ENCODE measurements around the gene LAMA4. TPM values are rescaled to one million over a fixed set of nuclear protein-coding genes. Genes with fewer than 3 reads are reported as not detected.

The LAMA4 gene
- polyA plus RNA-seq, 3 donors from 2014 or later: not detected

GRCh38 chr6:112266331-112266730 is 12.0 kb upstream of the LAMA4 start:
- H3K4me3 Mint-ChIP-seq: no peak overlapping the region
- DNase-seq: no peak
- H3K9me3 Mint-ChIP-seq: peaks cover 0 to 3% (median 0%) of the 10 kb centered on the region in 6 donors
- H3K4me1 Mint-ChIP-seq: peaks cover 11 to 18% of the 10 kb centered on the region in 2 donors
- H3K27me3 Mint-ChIP-seq (ENCODE audit: low read depth in 3 of 3): peaks cover 6 to 15% (median 11%) of the 10 kb centered on the region in 3 donors
- no peak overlapping the region for H3K27ac Mint-ChIP-seq
- no peaks in the 10 kb centered on the region for H3K36me3 Mint-ChIP-seq

- Mint-ChIP-seq H3K9me3 (no peaks in the 10 kb centered on the region), H3K4me1 (peaks cover 3 to 9% of the 10 kb centered on the region in 2 donors), H3K27ac (no peak overlapping the region), H3K36me3 (no peaks in the 10 kb centered on the region), H3K4me3 (no peak overlapping the region), H3K27me3 (ENCODE audit: low read depth in 3 of 3) (peaks cover 10 to 27% (median 15%) of the 10 kb centered on the region in 3 donors)
- DNase-seq: no peak
Measured at GRCh38 chr6:112259337-112259675, 4.9 kb upstream of the LAMA4 start.

- Mint-ChIP-seq H3K27me3 (ENCODE audit: low read depth in 3 of 3) (peaks cover 10 to 31% (median 16%) of the 10 kb centered on the region in 3 donors), H3K27ac (no peak overlapping the region), H3K9me3 (no peaks in the 10 kb centered on the region), H3K36me3 (no peaks in the 10 kb centered on the region), H3K4me3 (no peak overlapping the region), H3K4me1 (peaks cover 4 to 14% of the 10 kb centered on the region in 2 donors)
- no peak for DNase-seq
Measured at GRCh38 chr6:112258642-112259336, 4.4 kb upstream of the LAMA4 start.

- H3K27ac Mint-ChIP-seq: no peak overlapping the region
- H3K4me1 Mint-ChIP-seq: peaks cover 10 to 20% of the 10 kb centered on the region in 2 donors
- H3K9me3 Mint-ChIP-seq: peaks cover 0 to 4% (median 0%) of the 10 kb centered on the region in 6 donors
- no peak overlapping the region for H3K4me3 Mint-ChIP-seq
- peaks cover 9 to 30% (median 13%) of the 10 kb centered on the region in 3 donors for H3K27me3 Mint-ChIP-seq (ENCODE audit: low read depth in 3 of 3)
- no peak for DNase-seq
- H3K36me3 Mint-ChIP-seq: no peaks in the 10 kb centered on the region
Measured at GRCh38 chr6:112257178-112257855, 3.0 kb upstream of the LAMA4 start.

- DNase-seq: no peak
- Mint-ChIP-seq H3K27me3 (ENCODE audit: low read depth in 3 of 3) (peaks cover 13 to 34% (median 14%) of the 10 kb centered on the region in 3 donors), H3K4me1 (peaks cover 10 to 20% of the 10 kb centered on the region in 2 donors), H3K9me3 (peaks cover 0 to 4% (median 0%) of the 10 kb centered on the region in 6 donors), H3K4me3 (peak overlapping the region in 2 of 5 donors; percentile 25 to 65), H3K27ac (no peak overlapping the region), H3K36me3 (no peaks in the 10 kb centered on the region)
Measured at GRCh38 chr6:112254921-112255320, 554 bp upstream of the LAMA4 start.

- peak overlapping the region; percentile 49 to 83 (median 69) for H3K4me3 Mint-ChIP-seq
- no peak overlapping the region for H3K27ac Mint-ChIP-seq
- peaks cover 15 to 36% (median 15%) of the 10 kb centered on the region in 3 donors for H3K27me3 Mint-ChIP-seq (ENCODE audit: low read depth in 3 of 3)
- no peak for DNase-seq
- peaks cover 10 to 20% of the 10 kb centered on the region in 2 donors for H3K4me1 Mint-ChIP-seq
- H3K9me3 Mint-ChIP-seq: peaks cover 0 to 4% (median 0%) of the 10 kb centered on the region in 6 donors
- no peaks in the 10 kb centered on the region for H3K36me3 Mint-ChIP-seq
Measured at GRCh38 chr6:112253498-112253840, 898 bp downstream of the LAMA4 start.

GRCh38 chr6:112252571-112253497 is 1.5 kb downstream of the LAMA4 start:
- no peaks in the 10 kb centered on the region for H3K36me3 Mint-ChIP-seq
- H3K27ac Mint-ChIP-seq: no peak overlapping the region
- peaks cover 0 to 4% (median 0%) of the 10 kb centered on the region in 6 donors for H3K9me3 Mint-ChIP-seq
- H3K4me1 Mint-ChIP-seq: peaks cover 10 to 20% of the 10 kb centered on the region in 2 donors
- H3K27me3 Mint-ChIP-seq (ENCODE audit: low read depth in 3 of 3): peaks cover 15 to 36% (median 15%) of the 10 kb centered on the region in 3 donors
- peak overlapping the region in 1 of 5 donors; percentile 83 for H3K4me3 Mint-ChIP-seq
- DNase-seq: no peak

- Mint-ChIP-seq H3K36me3 (no peaks in the 10 kb centered on the region), H3K27me3 (ENCODE audit: low read depth in 3 of 3) (peaks cover 11 to 32% (median 17%) of the 10 kb centered on the region in 3 donors), H3K9me3 (peaks cover 0 to 4% (median 0%) of the 10 kb centered on the region in 6 donors), H3K4me3 (no peak overlapping the region), H3K4me1 (peaks cover 10 to 20% of the 10 kb centered on the region in 2 donors), H3K27ac (no peak overlapping the region)
- DNase-seq: no peak
Measured at GRCh38 chr6:112251171-112251875, 3.0 kb downstream of the LAMA4 start.

- H3K9me3 Mint-ChIP-seq: peaks cover 0 to 4% (median 0%) of the 10 kb centered on the region in 6 donors
- no peak overlapping the region for H3K27ac Mint-ChIP-seq
- no peaks in the 10 kb centered on the region for H3K36me3 Mint-ChIP-seq
- peaks cover 8 to 23% (median 14%) of the 10 kb centered on the region in 3 donors for H3K27me3 Mint-ChIP-seq (ENCODE audit: low read depth in 3 of 3)
- no peak for DNase-seq
- no peak overlapping the region for H3K4me3 Mint-ChIP-seq
- peaks cover 9 to 13% of the 10 kb centered on the region in 2 donors for H3K4me1 Mint-ChIP-seq
Measured at GRCh38 chr6:112249489-112249888, 4.9 kb downstream of the LAMA4 start.

- no peaks in the 10 kb centered on the region for H3K9me3 Mint-ChIP-seq
- H3K27ac Mint-ChIP-seq: no peak overlapping the region
- DNase-seq: no peak
- H3K4me1 Mint-ChIP-seq: peaks cover 0 to 3% of the 10 kb centered on the region in 2 donors
- H3K4me3 Mint-ChIP-seq: no peak overlapping the region
- no peaks in the 10 kb centered on the region for H3K36me3 Mint-ChIP-seq
- peaks cover 7 to 12% (median 9%) of the 10 kb centered on the region in 3 donors for H3K27me3 Mint-ChIP-seq (ENCODE audit: low read depth in 3 of 3)
Measured at GRCh38 chr6:112247275-112247674, 7.1 kb downstream of the LAMA4 start.

GRCh38 chr6:112245511-112246203 is 8.7 kb downstream of the LAMA4 start:
- Mint-ChIP-seq H3K4me3 (no peak overlapping the region), H3K9me3 (no peaks in the 10 kb centered on the region), H3K36me3 (no peaks in the 10 kb centered on the region), H3K27me3 (ENCODE audit: low read depth in 3 of 3) (peaks cover 2 to 8% (median 6%) of the 10 kb centered on the region in 3 donors), H3K4me1 (peaks cover 0 to 7% of the 10 kb centered on the region in 2 donors), H3K27ac (no peak overlapping the region)
- no peak for DNase-seq

GRCh38 chr6:112243861-112244827 is 10.2 kb downstream of the LAMA4 start:
- Mint-ChIP-seq H3K36me3 (no peaks in the 10 kb centered on the region), H3K4me1 (peaks cover 0 to 7% of the 10 kb centered on the region in 2 donors), H3K9me3 (no peaks in the 10 kb centered on the region), H3K27ac (no peak overlapping the region), H3K4me3 (no peak overlapping the region), H3K27me3 (ENCODE audit: low read depth in 3 of 3) (peaks cover 1 to 11% (median 4%) of the 10 kb centered on the region in 3 donors)
- no peak for DNase-seq

All from immature natural killer cell (primary cell).